Measurements from ENCODE around the gene PIK3CA.
A peak's percentile ranks its signal among the peaks of the same experiment; 100 is the strongest.

GRCh38 chr3:179147873-179148615 is at the start of gene PIK3CA:
- TF ChIP-seq POLR2A (IDR thresholded peaks at IDR 0.05) (peak; percentile 8 to 90), CTCF (IDR thresholded peaks at IDR 0.05) (no peak)

All from adrenal gland (tissue), 5 donors.